Keratinocyte (primary cell): ENCODE measurements around the gene MAGI2.

ENCODE experiments used
- EZH2 ChIP-seq: IDR thresholded peaks from one replicate; pipeline ENCODE4 v1.6.1; 2012; ENCODE audit warnings: inconsistent platforms, mild to moderate bottlenecking, low read length, moderate library complexity
- TF ChIP-seq, protein P1 (sequence below), 3 experiments: IDR thresholded peaks in 1 of 3; conservative IDR thresholded peaks in 1 of 3; optimal IDR thresholded peaks in 1 of 3; 2 replicates in 2 of 3; 3 replicates in 1 of 3; pipeline versions ENCODE3 to v1.5.1; 2011; ENCODE audit warnings: low read length in 3 of 3, mild to moderate bottlenecking in 3 of 3, moderate library complexity in 2 of 3, control low read depth in 1 of 3, inconsistent platforms in 1 of 3; ENCODE audit not compliant: insufficient read depth in 2 of 3; ENCODE audit errors: extremely low read depth in 1 of 3

GRCh38 chr7:78563191-78563590 lies 890.3 kb downstream of the MAGI2 start:
- TF ChIP-seq, protein P1, sequence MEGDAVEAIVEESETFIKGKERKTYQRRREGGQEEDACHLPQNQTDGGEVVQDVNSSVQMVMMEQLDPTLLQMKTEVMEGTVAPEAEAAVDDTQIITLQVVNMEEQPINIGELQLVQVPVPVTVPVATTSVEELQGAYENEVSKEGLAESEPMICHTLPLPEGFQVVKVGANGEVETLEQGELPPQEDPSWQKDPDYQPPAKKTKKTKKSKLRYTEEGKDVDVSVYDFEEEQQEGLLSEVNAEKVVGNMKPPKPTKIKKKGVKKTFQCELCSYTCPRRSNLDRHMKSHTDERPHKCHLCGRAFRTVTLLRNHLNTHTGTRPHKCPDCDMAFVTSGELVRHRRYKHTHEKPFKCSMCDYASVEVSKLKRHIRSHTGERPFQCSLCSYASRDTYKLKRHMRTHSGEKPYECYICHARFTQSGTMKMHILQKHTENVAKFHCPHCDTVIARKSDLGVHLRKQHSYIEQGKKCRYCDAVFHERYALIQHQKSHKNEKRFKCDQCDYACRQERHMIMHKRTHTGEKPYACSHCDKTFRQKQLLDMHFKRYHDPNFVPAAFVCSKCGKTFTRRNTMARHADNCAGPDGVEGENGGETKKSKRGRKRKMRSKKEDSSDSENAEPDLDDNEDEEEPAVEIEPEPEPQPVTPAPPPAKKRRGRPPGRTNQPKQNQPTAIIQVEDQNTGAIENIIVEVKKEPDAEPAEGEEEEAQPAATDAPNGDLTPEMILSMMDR (optimal IDR thresholded peaks at IDR 0.05 in 1 of 3, IDR thresholded peaks at IDR 0.05 in 1 of 3, conservative IDR thresholded peaks at IDR 0.05 in 1 of 3; ENCODE audit: extremely low read depth in 1 of 3, insufficient read depth in 2 of 3, low read length in 3 of 3): no peak
- TF ChIP-seq EZH2: no peak
